OCI-LY7 (cell line): ENCODE data around the gene RMI2.

Source experiments
- CTCF ChIP-seq: fragments of 200-600 bp; sonication (generic); conservative IDR thresholded peaks from 2 replicates; pipeline ENCODE4 v1.5.1; 2014; ENCODE audit warnings: mild to moderate bottlenecking, antibody characterized with exemption, low read length, moderate library complexity, mixed read lengths
- EZH2phosphoT487 ChIP-seq: fragments of 200-600 bp; sonication (generic); IDR thresholded peaks from 2 replicates; pipeline ENCODE4 v1.6.1; 2018; ENCODE audit warnings: low read depth, borderline replicate concordance, mild to moderate bottlenecking, mixed run types, antibody characterized with exemption, low read length, moderate library complexity, mixed read lengths

- TF ChIP-seq CTCF (no peak), EZH2phosphoT487 (no peak)
Measured at GRCh38 chr16:11307639-11308492, 37.4 kb upstream of the RMI2 start.
